HL-60 (cell line): ENCODE data around the gene RBM26.

Experiments used
- CTCF ChIP-seq: IDR thresholded peaks from one replicate; pipeline ENCODE4 v1.5.1; 2011; ENCODE audit warnings: low read length, control low read depth, inconsistent platforms; ENCODE audit not compliant: insufficient read depth
- POLR2AphosphoS5 ChIP-seq: IDR thresholded peaks from 2 replicates; pipeline ENCODE4 v1.6.1; 2012; ENCODE audit warnings: low read depth
- TF ChIP-seq, protein P1 (sequence below): IDR thresholded peaks from 2 replicates; pipeline ENCODE4 v1.6.1; 2012; ENCODE audit warnings: low read depth; ENCODE audit not compliant: insufficient replicate concordance

- TF ChIP-seq CTCF = no peak
- TF ChIP-seq, protein P1, sequence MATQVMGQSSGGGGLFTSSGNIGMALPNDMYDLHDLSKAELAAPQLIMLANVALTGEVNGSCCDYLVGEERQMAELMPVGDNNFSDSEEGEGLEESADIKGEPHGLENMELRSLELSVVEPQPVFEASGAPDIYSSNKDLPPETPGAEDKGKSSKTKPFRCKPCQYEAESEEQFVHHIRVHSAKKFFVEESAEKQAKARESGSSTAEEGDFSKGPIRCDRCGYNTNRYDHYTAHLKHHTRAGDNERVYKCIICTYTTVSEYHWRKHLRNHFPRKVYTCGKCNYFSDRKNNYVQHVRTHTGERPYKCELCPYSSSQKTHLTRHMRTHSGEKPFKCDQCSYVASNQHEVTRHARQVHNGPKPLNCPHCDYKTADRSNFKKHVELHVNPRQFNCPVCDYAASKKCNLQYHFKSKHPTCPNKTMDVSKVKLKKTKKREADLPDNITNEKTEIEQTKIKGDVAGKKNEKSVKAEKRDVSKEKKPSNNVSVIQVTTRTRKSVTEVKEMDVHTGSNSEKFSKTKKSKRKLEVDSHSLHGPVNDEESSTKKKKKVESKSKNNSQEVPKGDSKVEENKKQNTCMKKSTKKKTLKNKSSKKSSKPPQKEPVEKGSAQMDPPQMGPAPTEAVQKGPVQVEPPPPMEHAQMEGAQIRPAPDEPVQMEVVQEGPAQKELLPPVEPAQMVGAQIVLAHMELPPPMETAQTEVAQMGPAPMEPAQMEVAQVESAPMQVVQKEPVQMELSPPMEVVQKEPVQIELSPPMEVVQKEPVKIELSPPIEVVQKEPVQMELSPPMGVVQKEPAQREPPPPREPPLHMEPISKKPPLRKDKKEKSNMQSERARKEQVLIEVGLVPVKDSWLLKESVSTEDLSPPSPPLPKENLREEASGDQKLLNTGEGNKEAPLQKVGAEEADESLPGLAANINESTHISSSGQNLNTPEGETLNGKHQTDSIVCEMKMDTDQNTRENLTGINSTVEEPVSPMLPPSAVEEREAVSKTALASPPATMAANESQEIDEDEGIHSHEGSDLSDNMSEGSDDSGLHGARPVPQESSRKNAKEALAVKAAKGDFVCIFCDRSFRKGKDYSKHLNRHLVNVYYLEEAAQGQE = no peak
- no peak for TF ChIP-seq POLR2AphosphoS5
Measured at GRCh38 chr13:79423340-79423739, 17.3 kb upstream of the RBM26 start.
